B cell (primary cell): Measurements from ENCODE around the gene CARD9. TPM values are rescaled to one million over a fixed set of nuclear protein-coding genes. Genes with fewer than 3 reads are reported as not detected.

Source experiments
- ATAC-seq: fragments of 200-7000 bp; cut with Tn5 transposase; one replicate; pipeline ENCODE4 v1.10.0; 2021; ENCODE audit warnings: low read depth, mild to moderate bottlenecking, moderate number of reproducible peaks, moderate library complexity
- CTCF ChIA-PET: fragments of 350-600 bp; sonication (Branson Sonifier 250); formaldehyde crosslinking; loops from one replicate; lab custom pipeline; 2021; ENCODE audit warnings: antibody characterized with exemption, inconsistent platforms; lab: Charles Lee
- POLR2A ChIA-PET: fragments of 350-600 bp; sonication (Branson Sonifier 250); formaldehyde crosslinking; loops from one replicate; lab custom pipeline; 2021; ENCODE audit warnings: antibody characterized with exemption; lab: Charles Lee
- DNase-seq: peaks from one replicate; pipeline ENCODE4 v3.0.0; 2013
- H2AFZ ChIP-seq: 2 replicates; pipeline ENCODE4 v1.6.1; 2012; ENCODE audit warnings: mild to moderate bottlenecking, low read depth, low read length; ENCODE audit not compliant: insufficient read depth, poor library complexity, severe bottlenecking
- H3K27ac ChIP-seq, 2 donors: 1 replicate in 1 of 2; 2 replicates in 1 of 2; pipeline ENCODE4 v1.5.1; 2012 to 2013; ENCODE audit warnings: low read length in 2 of 2, mild to moderate bottlenecking in 2 of 2, moderate library complexity in 1 of 2
- H3K27me3 ChIP-seq, 4 experiments: fragments of 200-600 bp in 1 of 4; sonication (generic) in 1 of 4; replicated peaks in 1 of 4; 1 replicate in 2 of 4; 2 replicates in 2 of 4; pipeline versions ENCODE4 v1.6.1 to v1.7.0; 2013 to 2016; ENCODE audit warnings: low read length in 3 of 4, mild to moderate bottlenecking in 2 of 4, mixed read lengths in 1 of 4, moderate library complexity in 1 of 4; ENCODE audit not compliant: insufficient read depth in 4 of 4, control insufficient read depth in 3 of 4; ENCODE audit errors: control extremely low read depth in 1 of 4
- H3K36me3 ChIP-seq, 2 experiments: replicated peaks in 1 of 2; 1 replicate in 1 of 2; 2 replicates in 1 of 2; pipeline versions ENCODE4 v1.6.1 to v1.7.1; 2013; ENCODE audit warnings: low read length in 1 of 2; ENCODE audit not compliant: insufficient read depth in 2 of 2, control insufficient read depth in 1 of 2; ENCODE audit errors: control extremely low read depth in 1 of 2, extremely low read depth in 1 of 2
- H3K4me1 ChIP-seq, 2 donors: fragments of 200-600 bp in 1 of 2; sonication (generic) in 1 of 2; 1 replicate in 1 of 2; 2 replicates in 1 of 2; pipeline versions ENCODE4 v1.5.1 to v1.6.1; 2013 to 2017; ENCODE audit warnings: low read length in 2 of 2; ENCODE audit not compliant: control insufficient read depth in 2 of 2, insufficient read depth in 2 of 2
- H3K4me2 ChIP-seq: replicated peaks from 2 replicates; pipeline ENCODE3; 2012; ENCODE audit warnings: mild to moderate bottlenecking, low read depth, low read length; ENCODE audit not compliant: poor library complexity, severe bottlenecking
- H3K4me3 ChIP-seq, 5 experiments: fragments of 200-600 bp in 1 of 5; sonication (generic) in 1 of 5; 1 replicate in 3 of 5; 2 replicates in 2 of 5; pipeline versions ENCODE4 v1.5.1 to v1.7.0; 2011 to 2016; ENCODE audit warnings: low read length in 4 of 5, mild to moderate bottlenecking in 4 of 5, low read depth in 2 of 5, control low read depth in 1 of 5, moderate library complexity in 1 of 5; ENCODE audit not compliant: insufficient read depth in 1 of 5; ENCODE audit errors: control extremely low read depth in 1 of 5, extremely low read depth in 1 of 5
- H3K79me2 ChIP-seq: fragments of 200-600 bp; sonication (generic); one replicate; pipeline ENCODE4 v1.6.0; 2016; ENCODE audit warnings: low read length; ENCODE audit not compliant: control insufficient read depth, insufficient read depth
- H3K9ac ChIP-seq: fragments of 200-600 bp; sonication (generic); 2 replicates; pipeline ENCODE4 v1.6.1; 2017; ENCODE audit warnings: mild to moderate bottlenecking, low read length, moderate library complexity
- H3K9me3 ChIP-seq, 3 donors: one replicate each; pipeline versions ENCODE4 v1.6.1 to v1.7.1; 2013; ENCODE audit warnings: low read length in 2 of 3; ENCODE audit not compliant: control insufficient read depth in 2 of 3, insufficient read depth in 1 of 3; ENCODE audit errors: control extremely low read depth in 1 of 3
- H4K20me1 ChIP-seq: 2 replicates; pipeline ENCODE4 v1.6.0; 2012; ENCODE audit warnings: mild to moderate bottlenecking, low read length; ENCODE audit not compliant: insufficient read depth, control insufficient read depth, poor library complexity, severe bottlenecking
- H3K27ac Mint-ChIP-seq: one replicate; pipeline ENCODE4 v1.8.0; 2021; ENCODE audit warnings: mixed read lengths
- H3K27me3 Mint-ChIP-seq: one replicate; pipeline ENCODE4 v1.8.0; 2021; ENCODE audit warnings: mixed read lengths
- H3K4me1 Mint-ChIP-seq: one replicate; pipeline ENCODE4 v1.8.0; 2021; ENCODE audit warnings: mixed read lengths
- H3K4me3 Mint-ChIP-seq: one replicate; pipeline ENCODE4 v1.8.0; 2021; ENCODE audit warnings: mixed read lengths
- H3K9me3 Mint-ChIP-seq: one replicate; pipeline ENCODE4 v1.8.0; 2022; ENCODE audit warnings: mixed read lengths; ENCODE audit not compliant: insufficient read depth
- CTCF ChIP-seq: fragments of 200-600 bp; IDR thresholded peaks from one replicate; pipeline ENCODE4 v1.8.0; 2022; ENCODE audit warnings: antibody characterized with exemption, mild to moderate bottlenecking
- EZH2 ChIP-seq: IDR thresholded peaks from 2 replicates; pipeline ENCODE4 v1.6.1; 2012; ENCODE audit warnings: borderline replicate concordance, low read depth, mild to moderate bottlenecking, moderate library complexity, low read length; ENCODE audit not compliant: insufficient read depth, poor library complexity, severe bottlenecking
- WGBS: methylation state at CpG from one replicate; pipeline ENCODE4 v1.1.5; 2013; ENCODE audit warnings: missing lambda C conversion rate; ENCODE audit not compliant: insufficient coverage; 5-methylcytosine and 5-hydroxymethylcytosine counted together
- intact Hi-C: fragments of 100-400 bp; cut with micrococcal nuclease; formaldehyde crosslinking; loops from one replicate; pipeline ENCODE4 v1.10.0; 2022
- polyA plus RNA-seq: library from polyadenylated mRNA; depleted of rRNA; stranded (reverse); fragments of >200 nt; gene quantifications from 2 replicates; pipeline ENCODE4 v1.2.3, GENCODE V29; 2012
- total RNA-seq, 2 donors: library from RNA; stranded (reverse); fragments of 120-200 nt in 1 of 2; gene quantifications; 1 replicate in 1 of 2; 2 replicates in 1 of 2; pipeline versions ENCODE4 v1.2.3 to v1.2.4, GENCODE V29; 2013 to 2022

Gene CARD9
- total and polyA plus RNA-seq, 2 donors (not counting 1 experiment from before 2014, with no cell fraction given): 0.57 to 1.1 TPM

- Histone ChIP-seq H3K9ac (no peak overlapping the region), H3K9me3 (no peaks in the 10 kb centered on the region), H3K4me1 (peaks cover 3 to 6% of the 10 kb centered on the region in 2 donors), H4K20me1 (no peaks in the 10 kb centered on the region), H3K4me2 (no peak overlapping the region), H3K79me2 (no peaks in the 10 kb centered on the region), H3K27ac (no peak overlapping the region), H3K36me3 (no peaks in the 10 kb centered on the region), H3K4me3 (no peak overlapping the region), H2AFZ (no peak overlapping the region), H3K27me3 (no peaks in the 10 kb centered on the region)
- ChIA-PET POLR2A (no interaction called here), CTCF (no interaction called here)
- TF ChIP-seq CTCF: no peak
- TF ChIP-seq EZH2: no peak
- Mint-ChIP-seq H3K9me3 (no peaks in the 10 kb centered on the region), H3K4me3 (no peak overlapping the region), H3K4me1 (peaks cover 9% of the 10 kb centered on the region), H3K27ac (no peak overlapping the region), H3K27me3 (no peaks in the 10 kb centered on the region)
- WGBS: 91% methylated on average over 17 of the region's 18 CpGs
- no peak for ATAC-seq
- intact Hi-C loops: no loop called here
- DNase-seq: no peak
Observed at GRCh38 chr9:136341042-136341655, 32.3 kb downstream of the CARD9 start.

GRCh38 chr9:136340356-136341041 lies 33.0 kb downstream of the CARD9 start:
- Histone ChIP-seq H4K20me1 (no peaks in the 10 kb centered on the region), H3K27me3 (no peaks in the 10 kb centered on the region), H3K9ac (no peak overlapping the region), H3K4me2 (no peak overlapping the region), H3K36me3 (no peaks in the 10 kb centered on the region), H3K27ac (no peak overlapping the region), H2AFZ (no peak overlapping the region), H3K4me1 (peaks cover 3 to 6% of the 10 kb centered on the region in 2 donors), H3K4me3 (no peak overlapping the region), H3K79me2 (no peaks in the 10 kb centered on the region), H3K9me3 (no peaks in the 10 kb centered on the region)
- DNase-seq (no peak), ATAC-seq (no peak)
- CTCF ChIA-PET: no interaction called here
- no peak overlapping the region for H3K4me3 Mint-ChIP-seq
- no peaks in the 10 kb centered on the region for H3K9me3 Mint-ChIP-seq
- TF ChIP-seq EZH2: no peak
- no peak for TF ChIP-seq CTCF
- H3K27me3 Mint-ChIP-seq: no peaks in the 10 kb centered on the region
- POLR2A ChIA-PET: no interaction called here
- peaks cover 9% of the 10 kb centered on the region for H3K4me1 Mint-ChIP-seq
- WGBS: 96% methylated on average over 26 of the region's 28 CpGs
- intact Hi-C loops: no loop called here
- no peak overlapping the region for H3K27ac Mint-ChIP-seq
